Endometrium (tissue), 2 donors: ENCODE data around the gene KIF9.
"Not testable (repeated sequence)": the region's sequence is repeated elsewhere in the genome, so short reads cannot be mapped to it uniquely, and the experiment has no call there.

Experiments used
- FAIRE-seq: peaks from 2 replicates; lab custom pipeline; 2012; peaks lifted over from hg19 to GRCh38; lab: Jason Lieb, UNC
- donor health status: control.
- donor health status: control.

Gene KIF9

GRCh38 chr3:47181685-47182084, 100.9 kb downstream of the KIF9 start:
- not testable (repeated sequence) for FAIRE-seq

- not testable (repeated sequence) for FAIRE-seq
Measured at GRCh38 chr3:47180011-47180410, 102.6 kb downstream of the KIF9 start.
